ENCODE measurements around the gene SP2. TPM values are rescaled to one million over a fixed set of nuclear protein-coding genes. Genes with fewer than 3 reads are reported as not detected.

The SP2 gene
- polyA plus RNA-seq, 3 donors = 3.1 to 26.7 (median 6.8) TPM

GRCh38 chr17:47851764-47852112, 44.3 kb upstream of the SP2 start:
- WGBS (ENCODE audit: insufficient coverage) = 26% methylated on average over 8 of the region's 11 CpGs
- H3K4me1 ChIP-seq (ENCODE audit: control insufficient read depth in 1 of 2, insufficient read depth in 2 of 2, low read length in 2 of 2) = peaks cover 0 to 11% of the 10 kb centered on the region in 2 donors
- peak overlapping the region in 1 of 2 donors; percentile 84 for H3K4me3 Mint-ChIP-seq
- no peaks in the 10 kb centered on the region for H3K36me3 ChIP-seq (replicated peaks in 1 of 2; ENCODE audit: control insufficient read depth in 1 of 2, insufficient read depth in 2 of 2, low read length in 2 of 2)
- H3K27me3 ChIP-seq (ENCODE audit: control insufficient read depth in 2 of 2, insufficient read depth in 2 of 2, low read length in 2 of 2) = peaks cover 71 to 92% of the 10 kb centered on the region in 2 donors
- H3K27ac ChIP-seq (ENCODE audit: low read depth in 1 of 2, low read length in 2 of 2) = no peak overlapping the region
- H3K9ac ChIP-seq (ENCODE audit: insufficient read depth, low read length, poor library complexity, severe bottlenecking) = no peak overlapping the region
- H4K20me1 ChIP-seq (ENCODE audit: insufficient read depth, low read length) = no peaks in the 10 kb centered on the region
- peaks cover 0 to 17% of the 10 kb centered on the region in 2 donors for H3K9me3 ChIP-seq (replicated peaks in 1 of 2; ENCODE audit: control insufficient read depth in 1 of 2, insufficient read depth in 1 of 2, low read length in 2 of 2)
- H3K79me2 ChIP-seq (ENCODE audit: insufficient read depth, low read length) = no peaks in the 10 kb centered on the region
- peaks cover 0 to 16% (median 10%) of the 10 kb centered on the region in 7 donors for H3K9me3 Mint-ChIP-seq
- no peak overlapping the region for H3K4me3 ChIP-seq (replicated peaks in 1 of 3; ENCODE audit: low read depth in 2 of 3, low read length in 3 of 3)
- no peak overlapping the region for H3K27ac Mint-ChIP-seq
- no peak for DNase-seq
- TF ChIP-seq, protein P1, sequence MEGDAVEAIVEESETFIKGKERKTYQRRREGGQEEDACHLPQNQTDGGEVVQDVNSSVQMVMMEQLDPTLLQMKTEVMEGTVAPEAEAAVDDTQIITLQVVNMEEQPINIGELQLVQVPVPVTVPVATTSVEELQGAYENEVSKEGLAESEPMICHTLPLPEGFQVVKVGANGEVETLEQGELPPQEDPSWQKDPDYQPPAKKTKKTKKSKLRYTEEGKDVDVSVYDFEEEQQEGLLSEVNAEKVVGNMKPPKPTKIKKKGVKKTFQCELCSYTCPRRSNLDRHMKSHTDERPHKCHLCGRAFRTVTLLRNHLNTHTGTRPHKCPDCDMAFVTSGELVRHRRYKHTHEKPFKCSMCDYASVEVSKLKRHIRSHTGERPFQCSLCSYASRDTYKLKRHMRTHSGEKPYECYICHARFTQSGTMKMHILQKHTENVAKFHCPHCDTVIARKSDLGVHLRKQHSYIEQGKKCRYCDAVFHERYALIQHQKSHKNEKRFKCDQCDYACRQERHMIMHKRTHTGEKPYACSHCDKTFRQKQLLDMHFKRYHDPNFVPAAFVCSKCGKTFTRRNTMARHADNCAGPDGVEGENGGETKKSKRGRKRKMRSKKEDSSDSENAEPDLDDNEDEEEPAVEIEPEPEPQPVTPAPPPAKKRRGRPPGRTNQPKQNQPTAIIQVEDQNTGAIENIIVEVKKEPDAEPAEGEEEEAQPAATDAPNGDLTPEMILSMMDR (IDR thresholded peaks at IDR 0.05) = no peak
- H2AFZ ChIP-seq (ENCODE audit: insufficient read depth, low read depth, low read length, poor library complexity, severe bottlenecking) = no peak overlapping the region
- H3K36me3 Mint-ChIP-seq = peaks cover 0 to 8% of the 10 kb centered on the region in 2 donors
- no peak overlapping the region for H3K4me2 ChIP-seq (replicated peaks; ENCODE audit: extremely low read depth, low read length, poor library complexity, severe bottlenecking)
- intact Hi-C loops (cut with micrococcal nuclease) = no loop called here
- H3K4me1 Mint-ChIP-seq = peaks cover 15% of the 10 kb centered on the region
- peaks cover 82 to 96% (median 85%) of the 10 kb centered on the region in 3 donors for H3K27me3 Mint-ChIP-seq (ENCODE audit: low read depth in 3 of 3)

DNA sequence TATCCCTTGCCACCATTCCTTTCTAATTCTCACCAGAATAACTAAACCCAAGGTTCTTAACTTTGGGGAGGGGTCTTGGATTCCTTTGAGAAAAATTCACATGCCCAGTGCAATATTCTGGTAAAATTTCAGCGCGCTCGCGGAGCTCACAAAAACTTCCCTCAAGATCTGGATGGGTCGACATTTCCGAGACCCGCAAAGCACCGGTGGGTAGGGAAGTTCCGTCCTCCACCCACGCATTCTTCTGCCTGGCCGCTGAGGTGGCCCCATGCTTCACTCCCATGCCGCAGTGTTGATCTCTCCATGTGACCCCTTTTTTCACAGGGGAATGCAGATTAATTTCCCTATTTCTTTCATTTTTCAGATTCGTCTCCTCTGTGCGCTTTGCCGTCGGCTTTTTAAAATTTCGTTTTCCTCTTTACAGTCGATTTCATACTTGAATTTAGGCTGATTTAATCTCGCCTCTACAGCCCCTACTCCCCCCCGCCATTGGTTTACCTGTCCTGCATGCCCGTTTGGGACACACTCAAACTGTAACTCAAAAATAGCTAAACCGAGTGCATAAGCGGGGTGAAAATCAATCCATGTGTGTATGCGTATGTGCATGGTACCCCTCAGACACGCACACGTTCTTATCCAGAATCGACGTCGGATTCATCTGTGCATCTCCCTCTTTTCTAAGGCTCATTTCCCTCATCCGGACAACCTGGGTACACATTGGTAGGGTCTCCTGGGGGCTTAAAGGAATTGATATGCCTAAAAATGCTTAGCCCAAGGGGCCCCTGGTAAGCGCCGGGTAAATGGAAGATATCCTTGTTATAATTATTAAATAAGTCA, 43.7 kb upstream of the SP2 start:
- peaks cover 15% of the 10 kb centered on the region for H3K4me1 Mint-ChIP-seq
- H3K27me3 ChIP-seq (ENCODE audit: control insufficient read depth in 2 of 2, insufficient read depth in 2 of 2, low read length in 2 of 2) = peaks cover 67 to 86% of the 10 kb centered on the region in 2 donors
- no peaks in the 10 kb centered on the region for H3K79me2 ChIP-seq (ENCODE audit: insufficient read depth, low read length)
- no peak overlapping the region for H3K4me2 ChIP-seq (replicated peaks; ENCODE audit: extremely low read depth, low read length, poor library complexity, severe bottlenecking)
- no peak for DNase-seq
- H3K9ac ChIP-seq (ENCODE audit: insufficient read depth, low read length, poor library complexity, severe bottlenecking) = no peak overlapping the region
- no peak overlapping the region for H3K27ac Mint-ChIP-seq
- no peak overlapping the region for H3K4me3 ChIP-seq (replicated peaks in 1 of 3; ENCODE audit: low read depth in 2 of 3, low read length in 3 of 3)
- no peaks in the 10 kb centered on the region for H3K36me3 ChIP-seq (replicated peaks in 1 of 2; ENCODE audit: control insufficient read depth in 1 of 2, insufficient read depth in 2 of 2, low read length in 2 of 2)
- H3K27me3 Mint-ChIP-seq (ENCODE audit: low read depth in 3 of 3) = peaks cover 76 to 90% (median 79%) of the 10 kb centered on the region in 3 donors
- H2AFZ ChIP-seq (ENCODE audit: insufficient read depth, low read depth, low read length, poor library complexity, severe bottlenecking) = no peak overlapping the region
- peaks cover 0 to 11% of the 10 kb centered on the region in 2 donors for H3K4me1 ChIP-seq (ENCODE audit: control insufficient read depth in 1 of 2, insufficient read depth in 2 of 2, low read length in 2 of 2)
- no peaks in the 10 kb centered on the region for H4K20me1 ChIP-seq (ENCODE audit: insufficient read depth, low read length)
- H3K27ac ChIP-seq (ENCODE audit: low read depth in 1 of 2, low read length in 2 of 2) = no peak overlapping the region
- H3K9me3 ChIP-seq (replicated peaks in 1 of 2; ENCODE audit: control insufficient read depth in 1 of 2, insufficient read depth in 1 of 2, low read length in 2 of 2) = peaks cover 0 to 17% of the 10 kb centered on the region in 2 donors
- peaks cover 0 to 16% (median 10%) of the 10 kb centered on the region in 7 donors for H3K9me3 Mint-ChIP-seq
- TF ChIP-seq, protein P1 (IDR thresholded peaks at IDR 0.05) = no peak
- peaks cover 0 to 8% of the 10 kb centered on the region in 2 donors for H3K36me3 Mint-ChIP-seq
- 10% methylated on average over 17 of the region's 32 CpGs for WGBS (ENCODE audit: insufficient coverage)
- H3K4me3 Mint-ChIP-seq = peak overlapping the region in 1 of 2 donors; percentile 84
- intact Hi-C loops (cut with micrococcal nuclease) = no loop called here
